ENCODE results near the gene SOCS6. TPM values are rescaled to one million over a fixed set of nuclear protein-coding genes. Genes with fewer than 3 reads are reported as not detected.

SOCS6 gene
- total RNA-seq, 4 donors from 2014 or later, result 14.1 to 22.3 (median 19.4) TPM

GRCh38 chr18:70331456-70332097 is 42.7 kb downstream of the SOCS6 start:
- H3K4me1 ChIP-seq, result peaks cover 0 to 11% (median 6%) of the 10 kb centered on the region in 4 donors
- no peak for DNase-seq (ENCODE audit: extremely low spot score)
- H3K4me3 ChIP-seq, result no peak overlapping the region
- 87% methylated on average over 5 of the region's 5 CpGs for WGBS
- H3K9me3 ChIP-seq, result peaks cover 0 to 4% (median 0%) of the 10 kb centered on the region in 4 donors
- peaks cover 0 to 6% (median 1%) of the 10 kb centered on the region in 4 donors for H3K36me3 ChIP-seq
- H3K27ac ChIP-seq (replicated peaks in 1 of 4), result no peak overlapping the region
- TF ChIP-seq POLR2AphosphoS5 (IDR thresholded peaks at IDR 0.05) (no peak), POLR2A (IDR thresholded peaks at IDR 0.05; ENCODE audit: low read depth) (no peak), EP300 (IDR thresholded peaks at IDR 0.05) (no peak), CTCF (IDR thresholded peaks at IDR 0.05) (no peak)
- no peaks in the 10 kb centered on the region for H3K27me3 ChIP-seq
- intact Hi-C loops (cut with DNase I), result no loop called here

GRCh38 chr18:70332694-70333093 is 43.8 kb downstream of the SOCS6 start:
- Histone ChIP-seq H3K4me1 (peaks cover 0 to 14% (median 11%) of the 10 kb centered on the region in 4 donors), H3K9me3 (peaks cover 0 to 4% (median 0%) of the 10 kb centered on the region in 4 donors), H3K27ac (replicated peaks in 1 of 4) (no peak overlapping the region), H3K4me3 (no peak overlapping the region), H3K27me3 (no peaks in the 10 kb centered on the region), H3K36me3 (peaks cover 0 to 7% (median 0%) of the 10 kb centered on the region in 4 donors)
- no peak for DNase-seq (ENCODE audit: extremely low spot score)
- intact Hi-C loops (cut with DNase I), result no loop called here
- TF ChIP-seq POLR2AphosphoS5 (IDR thresholded peaks at IDR 0.05), result no peak
- TF ChIP-seq EP300 (IDR thresholded peaks at IDR 0.05), result no peak
- no peak for TF ChIP-seq POLR2A (IDR thresholded peaks at IDR 0.05; ENCODE audit: low read depth)
- no peak for TF ChIP-seq CTCF (IDR thresholded peaks at IDR 0.05)
- WGBS, result 100% methylated on average over 1 of the region's 1 CpG

GRCh38 chr18:70333316-70333715 is 44.5 kb downstream of the SOCS6 start:
- Histone ChIP-seq H3K27ac (replicated peaks in 1 of 4) (no peak overlapping the region), H3K9me3 (peaks cover 0 to 4% (median 0%) of the 10 kb centered on the region in 4 donors), H3K27me3 (no peaks in the 10 kb centered on the region), H3K36me3 (peaks cover 0 to 7% (median 0%) of the 10 kb centered on the region in 4 donors), H3K4me3 (no peak overlapping the region), H3K4me1 (peaks cover 0 to 14% (median 11%) of the 10 kb centered on the region in 4 donors)
- intact Hi-C loops (cut with DNase I), result no loop called here
- no peak for DNase-seq (ENCODE audit: extremely low spot score)
- 96% methylated on average over 1 of the region's 1 CpG for WGBS
- TF ChIP-seq POLR2A (IDR thresholded peaks at IDR 0.05; ENCODE audit: low read depth) (no peak), POLR2AphosphoS5 (IDR thresholded peaks at IDR 0.05) (no peak), CTCF (IDR thresholded peaks at IDR 0.05) (no peak), EP300 (IDR thresholded peaks at IDR 0.05) (no peak)

GRCh38 chr18:70333757-70334156 is 44.9 kb downstream of the SOCS6 start:
- 20% methylated on average over 2 of the region's 2 CpGs for WGBS
- DNase-seq (ENCODE audit: extremely low spot score), result no peak
- Histone ChIP-seq H3K27me3 (no peaks in the 10 kb centered on the region), H3K4me1 (peaks cover 0 to 11% (median 9%) of the 10 kb centered on the region in 4 donors), H3K36me3 (peaks cover 0 to 7% (median 0%) of the 10 kb centered on the region in 4 donors), H3K4me3 (no peak overlapping the region), H3K9me3 (peaks cover 0 to 4% (median 0%) of the 10 kb centered on the region in 4 donors), H3K27ac (replicated peaks in 1 of 4) (no peak overlapping the region)
- intact Hi-C loops (cut with DNase I), result no loop called here
- no peak for TF ChIP-seq EP300 (IDR thresholded peaks at IDR 0.05)

GRCh38 chr18:70334264-70334663 is 45.4 kb downstream of the SOCS6 start:
- DNase-seq (ENCODE audit: extremely low spot score), result no peak
- H3K27ac ChIP-seq (replicated peaks in 1 of 4), result no peak overlapping the region

More at GRCh38 chr18:70334264-70334663, 45.4 kb downstream of the SOCS6 start:
- H3K27me3 ChIP-seq, result no peaks in the 10 kb centered on the region
- intact Hi-C loops (cut with DNase I), result no loop called here
- H3K36me3 ChIP-seq, result peaks cover 0 to 10% (median 5%) of the 10 kb centered on the region in 4 donors
- TF ChIP-seq CTCF (IDR thresholded peaks at IDR 0.05) (no peak), POLR2AphosphoS5 (IDR thresholded peaks at IDR 0.05) (no peak), EP300 (IDR thresholded peaks at IDR 0.05) (no peak), POLR2A (IDR thresholded peaks at IDR 0.05; ENCODE audit: low read depth) (no peak)
- H3K9me3 ChIP-seq, result peaks cover 0 to 4% (median 0%) of the 10 kb centered on the region in 4 donors
- H3K4me1 ChIP-seq, result peaks cover 0 to 9% (median 4%) of the 10 kb centered on the region in 4 donors
- WGBS, result 100% methylated on average over 1 of the region's 1 CpG
- H3K4me3 ChIP-seq, result no peak overlapping the region
